Measurements from ENCODE around the gene MRPS2.

GRCh38 chr9:135487281-135488012, 13.0 kb upstream of the MRPS2 start:
- TF ChIP-seq EZH2 (IDR thresholded peaks at IDR 0.05; ENCODE audit: borderline replicate concordance, low read depth, low read length) (no peak), CHCHD3 (CRISPR knock-in tag; IDR thresholded peaks at IDR 0.05) (no peak), CTCF (IDR thresholded peaks at IDR 0.05 in 2 of 3, conservative IDR thresholded peaks at IDR 0.05 in 1 of 3; ENCODE audit: insufficient read depth in 2 of 3, low read depth in 1 of 3, low read length in 3 of 3) (no peak)
